Measurements from ENCODE around the gene CLIP2. TPM values are rescaled to one million over a fixed set of nuclear protein-coding genes. Genes with fewer than 3 reads are reported as not detected.
"Not testable (repeated sequence)": the region's sequence is repeated elsewhere in the genome, so short reads cannot be mapped to it uniquely, and the experiment has no call there.

The CLIP2 gene
- total and polyA plus RNA-seq, 12 donors = 4.5 to 11.3 (median 6.6) TPM

DNA sequence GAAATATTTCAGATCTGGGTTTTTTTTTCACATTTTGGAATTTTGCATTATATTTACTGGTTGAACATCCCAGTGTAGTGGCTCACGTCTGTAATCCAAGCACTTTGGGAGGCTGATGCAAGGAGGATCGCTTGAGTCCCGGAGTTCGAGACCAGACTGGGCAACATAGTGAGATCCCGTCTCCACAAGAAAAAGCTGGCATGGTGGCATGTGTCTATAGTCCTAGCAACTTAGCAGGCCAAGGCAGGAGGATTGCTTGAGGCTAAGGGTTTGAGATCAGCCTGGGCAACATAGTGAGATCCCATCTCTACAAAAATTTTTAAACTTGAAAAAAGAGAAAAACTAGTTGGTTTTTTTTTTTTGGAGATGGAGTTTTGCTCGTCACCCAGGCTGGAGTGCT, 41.1 kb upstream of the CLIP2 start:
- Histone ChIP-seq H3K36me3 (peaks cover 0 to 87% (median 21%) of the 10 kb centered on the region in 9 donors), H3K27ac (no peak overlapping the region), H3K27me3 (no peaks in the 10 kb centered on the region), H3K9me3 (no peaks in the 10 kb centered on the region), H3K4me3 (no peak overlapping the region), H3K4me1 (peaks cover 0 to 7% (median 4%) of the 10 kb centered on the region in 9 donors)
- WGBS, 2 donors = 97 to 99% methylated on average over 6 of the region's 6 CpGs
- no peak for ATAC-seq
- no peak for DNase-seq
- intact Hi-C loops (cut with DNase I) = no loop called here
- no peak for TF ChIP-seq CTCF (IDR thresholded peaks at IDR 0.05)

DNA sequence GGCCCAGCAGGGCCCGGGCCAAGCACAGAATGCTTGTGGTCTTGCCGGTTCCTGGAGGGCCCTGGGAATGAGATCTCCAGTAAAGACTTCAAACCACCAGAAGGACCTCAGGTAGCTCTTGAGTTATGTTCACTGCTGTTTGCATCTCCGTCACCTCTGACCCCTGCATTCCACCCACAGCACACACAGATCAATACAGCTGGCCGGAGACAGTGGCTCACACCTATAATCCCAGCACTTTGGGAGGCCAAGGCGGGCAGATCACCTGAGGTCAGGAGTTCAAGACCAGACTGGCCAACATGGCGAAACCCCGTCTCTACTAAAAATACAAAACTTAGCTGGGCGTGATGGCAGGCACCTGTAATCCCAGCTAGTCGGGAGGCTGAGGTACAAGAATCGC, 40.1 kb upstream of the CLIP2 start:
- H3K4me3 ChIP-seq; H3K27ac ChIP-seq; ATAC-seq; DNase-seq; H3K9me3 ChIP-seq; H3K27me3 ChIP-seq; intact Hi-C loops (cut with DNase I): not testable (repeated sequence)
- 97 to 98% methylated on average over 10 of the region's 10 CpGs for WGBS, 2 donors
- H3K4me1 ChIP-seq = peaks cover 3 to 13% (median 10%) of the 10 kb centered on the region in 9 donors
- peaks cover 0 to 78% (median 21%) of the 10 kb centered on the region in 9 donors for H3K36me3 ChIP-seq

GRCh38 chr7:74252893-74253292, 36.3 kb upstream of the CLIP2 start:
- 88% methylated on average over 5 of the region's 5 CpGs for WGBS, 2 donors
- no peaks in the 10 kb centered on the region for H3K9me3 ChIP-seq
- ATAC-seq (no peak), DNase-seq (no peak)
- peaks cover 3 to 38% (median 28%) of the 10 kb centered on the region in 9 donors for H3K4me1 ChIP-seq
- peaks cover 0 to 39% (median 14%) of the 10 kb centered on the region in 9 donors for H3K36me3 ChIP-seq
- intact Hi-C loops (cut with DNase I) = loop anchor here in 4 of 10 donors (5.0 to 10.0 kb wide), 4 partner anchors 34 to 142 kb away; partner anchors contain the start of genes CLIP2 (in 2 of the 4) and EIF4H (in 1 of the 4)
- TF ChIP-seq CTCF (IDR thresholded peaks at IDR 0.05) = no peak
- no peaks in the 10 kb centered on the region for H3K27me3 ChIP-seq
- peak overlapping the region in 1 of 10 donors; percentile 70 for H3K4me3 ChIP-seq
- H3K27ac ChIP-seq = no peak overlapping the region

DNA sequence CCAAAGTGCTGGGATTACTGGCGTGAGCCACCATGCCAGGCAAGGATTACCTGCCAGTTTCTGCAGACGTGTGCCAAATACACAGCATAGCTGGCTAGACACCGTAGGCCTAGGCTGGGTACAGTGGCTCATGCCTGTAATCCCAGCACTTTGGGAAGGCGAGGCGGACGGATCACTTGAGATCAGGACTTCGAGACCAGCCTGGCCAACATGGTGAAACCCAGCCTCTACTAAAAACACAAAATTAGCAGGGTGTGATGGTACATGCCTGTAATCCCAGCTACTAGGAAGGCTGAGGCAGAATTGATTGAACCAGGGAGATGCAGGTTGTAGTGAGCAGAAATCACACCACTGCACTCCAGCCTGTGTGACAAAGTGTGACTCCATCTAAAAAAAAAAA, 35.9 kb upstream of the CLIP2 start:
- intact Hi-C loops (cut with DNase I) = loop anchor here in 4 of 10 donors (5.0 to 10.0 kb wide), 4 partner anchors 34 to 141 kb away; partner anchors contain the start of genes CLIP2 (in 2 of the 4) and EIF4H (in 1 of the 4)
- no peaks in the 10 kb centered on the region for H3K9me3 ChIP-seq
- peaks cover 0 to 35% (median 12%) of the 10 kb centered on the region in 9 donors for H3K36me3 ChIP-seq
- peak overlapping the region in 9 of 10 donors; percentile 70 to 95 (median 78) for H3K4me3 ChIP-seq
- no peaks in the 10 kb centered on the region for H3K27me3 ChIP-seq
- no peak for TF ChIP-seq CTCF (IDR thresholded peaks at IDR 0.05)
- H3K4me1 ChIP-seq = peaks cover 3 to 38% (median 28%) of the 10 kb centered on the region in 9 donors
- H3K27ac ChIP-seq = peak overlapping the region in 4 of 10 donors; percentile 89 to 98 (median 94)
- no peak for DNase-seq
- WGBS, 2 donors = 74% methylated on average over 7 of the region's 7 CpGs
- no peak for ATAC-seq

DNA sequence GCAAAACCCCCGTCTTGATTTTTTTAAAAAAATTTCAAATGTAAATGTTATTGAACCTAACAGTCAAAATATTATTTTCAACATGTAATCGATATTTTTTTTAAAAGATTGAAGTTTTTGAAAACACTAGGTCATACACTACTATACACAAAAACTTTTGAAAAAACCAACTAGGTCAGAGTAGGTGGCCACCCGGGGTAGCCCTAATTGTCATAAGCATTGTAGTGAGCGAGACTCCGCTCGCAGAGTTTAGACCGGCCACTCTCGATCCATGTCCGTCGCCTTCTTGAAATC, 35.4 kb upstream of the CLIP2 start:
- intact Hi-C loops (cut with DNase I) = loop anchor here in 4 of 10 donors (5.0 to 10.0 kb wide), 4 partner anchors 34 to 141 kb away; partner anchors contain the start of genes CLIP2 (in 2 of the 4) and EIF4H (in 1 of the 4)
- no peak for TF ChIP-seq CTCF (IDR thresholded peaks at IDR 0.05)
- ATAC-seq = peak in 6 of 8 donors; percentile 19 to 35 (median 26)

More for the DNA sequence above, 35.4 kb upstream of the CLIP2 start:
- Histone ChIP-seq H3K36me3 (peaks cover 0 to 30% (median 9%) of the 10 kb centered on the region in 9 donors), H3K4me3 (peak overlapping the region; percentile 47 to 95 (median 78)), H3K27ac (peak overlapping the region in 9 of 10 donors; percentile 89 to 98 (median 93)), H3K4me1 (peaks cover 3 to 38% (median 28%) of the 10 kb centered on the region in 9 donors), H3K9me3 (no peaks in the 10 kb centered on the region), H3K27me3 (no peaks in the 10 kb centered on the region)
- WGBS, 2 donors = 2% methylated on average over 10 of the region's 10 CpGs
- no peak for DNase-seq

All from heart right ventricle (tissue), 16 donors.